Upper lobe of left lung (tissue), 6 donors: ENCODE measurements around the gene PLK3. TPM values are rescaled to one million over a fixed set of nuclear protein-coding genes. Genes with fewer than 3 reads are reported as not detected.
"Not testable (repeated sequence)": the region's sequence is repeated elsewhere in the genome, so short reads cannot be mapped to it uniquely, and the experiment has no call there.

Experiments
- ATAC-seq, 2 donors: fragments of 200-7000 bp; cut with Tn5 transposase; one replicate each; pipeline ENCODE4 v1.9.1; 2022; ENCODE audit warnings: mild to moderate bottlenecking in 2 of 2, moderate library complexity in 2 of 2; ENCODE audit not compliant: low FRiP score in 2 of 2
- DNase-seq, 2 donors: peaks; one replicate each; pipeline ENCODE4 v3.0.0-alpha.2; 2019 to 2020
- H3K27ac ChIP-seq, 4 donors: fragments of 200-600 bp; sonication (generic); one replicate each; pipeline ENCODE4 v1.5.1; 2016 to 2019
- H3K27me3 ChIP-seq, 4 donors: fragments of 200-600 bp; sonication (generic); one replicate each; pipeline ENCODE4 v1.5.1; 2017 to 2019
- H3K36me3 ChIP-seq, 4 donors: fragments of 200-600 bp; sonication (generic); one replicate each; pipeline ENCODE4 v1.5.1; 2016 to 2019
- H3K4me1 ChIP-seq, 4 donors: fragments of 200-600 bp; sonication (generic); one replicate each; pipeline ENCODE4 v1.5.1; 2018 to 2019
- H3K4me3 ChIP-seq, 4 donors: fragments of 200-600 bp; sonication (generic); one replicate each; pipeline ENCODE4 v1.5.1; 2017 to 2019; ENCODE audit warnings: mild to moderate bottlenecking in 2 of 4, moderate library complexity in 1 of 4
- H3K9me3 ChIP-seq, 4 donors: fragments of 200-600 bp; sonication (generic); one replicate each; pipeline ENCODE4 v1.5.1; 2018 to 2019
- EP300 ChIP-seq, 4 donors: sonication (generic); formaldehyde crosslinking; IDR thresholded peaks; one replicate each; pipeline ENCODE4 v1.5.1; 2017; ENCODE audit warnings: antibody characterized with exemption in 4 of 4, control low read depth in 2 of 4
- POLR2A ChIP-seq, 4 donors: fragments of 450-650 bp; IDR thresholded peaks; one replicate each; pipeline ENCODE4 v1.5.1; 2016 to 2017; ENCODE audit warnings: antibody characterized with exemption in 4 of 4, mild to moderate bottlenecking in 2 of 4
- POLR2AphosphoS5 ChIP-seq, 2 donors: sonication (generic); formaldehyde crosslinking; IDR thresholded peaks; one replicate each; pipeline ENCODE4 v1.5.1; 2017; ENCODE audit warnings: antibody characterized with exemption in 2 of 2
- WGBS, 2 donors: methylation state at CpG; one replicate each; pipeline ENCODE4 v1.1.5; 2017 to 2018; 5-methylcytosine and 5-hydroxymethylcytosine counted together
- total RNA-seq, 6 donors: library from RNA; depleted of rRNA in 4 of 6; stranded (reverse); fragments of >200 nt in 4 of 6; gene quantifications; one replicate each; pipeline versions ENCODE4 v1.1.0 to v1.2.1, GENCODE V29; 2016 to 2021
- TF ChIP-seq, protein P1 (sequence below), 6 experiments: fragments of 450-650 bp in 4 of 6; fragments of 200-600 bp in 2 of 6; sonication (generic) in 2 of 6; IDR thresholded peaks; one replicate each; pipeline ENCODE4 v1.5.1; 2016 to 2019; ENCODE audit warnings: antibody characterized with exemption in 6 of 6
- donor health status: DM: no; HTN: no; CAD: no; lungs with moderate emphysema.
- donor health status: DM: no; HTN: yes; CAD: no; lungs with severe emphysema.

PLK3 gene
- total RNA-seq, 6 donors from 2014 or later, result 24.9 to 72.4 (median 49.6) TPM

DNA sequence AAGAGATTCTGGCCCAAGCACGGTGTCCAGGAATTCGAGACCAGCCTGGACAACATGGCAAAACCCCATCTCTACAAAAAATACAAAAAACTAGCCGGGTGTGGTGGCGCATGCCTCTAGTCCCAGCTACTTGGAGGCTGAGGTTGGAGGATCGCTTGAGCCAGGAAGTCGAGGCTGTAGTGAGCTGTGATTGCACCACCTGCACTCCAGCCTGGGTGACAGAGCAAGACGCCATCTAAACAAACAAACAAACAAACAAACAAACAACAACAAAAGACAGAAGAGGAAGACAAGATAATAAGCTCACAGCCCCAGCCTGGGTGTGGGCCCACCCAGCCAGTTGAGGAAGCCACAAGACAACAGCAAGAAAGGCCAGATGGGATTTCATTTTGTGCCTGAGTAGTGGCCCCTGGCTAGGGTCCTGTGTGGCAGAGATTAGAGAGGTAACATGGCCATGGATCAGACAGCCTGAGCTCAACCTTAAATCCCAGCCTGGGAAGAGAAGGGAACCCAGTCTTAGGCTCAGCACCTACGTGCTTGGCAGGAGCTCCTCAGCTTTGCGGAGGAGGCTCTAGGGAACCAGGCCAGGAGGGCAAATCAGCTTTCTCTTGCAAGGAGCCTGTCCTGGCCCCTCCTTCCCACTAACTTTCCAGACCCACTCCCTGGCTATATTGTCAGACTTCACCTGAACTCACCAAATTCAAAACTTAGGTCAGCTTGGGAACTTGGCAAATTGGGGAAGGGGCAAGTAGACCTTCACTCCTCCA lies 7.3 kb upstream of the PLK3 start:
- H3K27ac ChIP-seq, result peak overlapping the region in 3 of 4 donors; percentile 17 to 67 (median 53)
- no peaks in the 10 kb centered on the region for H3K36me3 ChIP-seq
- H3K9me3 ChIP-seq, result no peaks in the 10 kb centered on the region
- TF ChIP-seq, protein P1, sequence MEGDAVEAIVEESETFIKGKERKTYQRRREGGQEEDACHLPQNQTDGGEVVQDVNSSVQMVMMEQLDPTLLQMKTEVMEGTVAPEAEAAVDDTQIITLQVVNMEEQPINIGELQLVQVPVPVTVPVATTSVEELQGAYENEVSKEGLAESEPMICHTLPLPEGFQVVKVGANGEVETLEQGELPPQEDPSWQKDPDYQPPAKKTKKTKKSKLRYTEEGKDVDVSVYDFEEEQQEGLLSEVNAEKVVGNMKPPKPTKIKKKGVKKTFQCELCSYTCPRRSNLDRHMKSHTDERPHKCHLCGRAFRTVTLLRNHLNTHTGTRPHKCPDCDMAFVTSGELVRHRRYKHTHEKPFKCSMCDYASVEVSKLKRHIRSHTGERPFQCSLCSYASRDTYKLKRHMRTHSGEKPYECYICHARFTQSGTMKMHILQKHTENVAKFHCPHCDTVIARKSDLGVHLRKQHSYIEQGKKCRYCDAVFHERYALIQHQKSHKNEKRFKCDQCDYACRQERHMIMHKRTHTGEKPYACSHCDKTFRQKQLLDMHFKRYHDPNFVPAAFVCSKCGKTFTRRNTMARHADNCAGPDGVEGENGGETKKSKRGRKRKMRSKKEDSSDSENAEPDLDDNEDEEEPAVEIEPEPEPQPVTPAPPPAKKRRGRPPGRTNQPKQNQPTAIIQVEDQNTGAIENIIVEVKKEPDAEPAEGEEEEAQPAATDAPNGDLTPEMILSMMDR (IDR thresholded peaks at IDR 0.05), result no peak
- TF ChIP-seq POLR2A (IDR thresholded peaks at IDR 0.05), result no peak
- no peak for TF ChIP-seq POLR2AphosphoS5 (IDR thresholded peaks at IDR 0.05)
- no peak for TF ChIP-seq EP300 (IDR thresholded peaks at IDR 0.05)
- no peaks in the 10 kb centered on the region for H3K27me3 ChIP-seq
- no peaks in the 10 kb centered on the region for H3K4me1 ChIP-seq
- WGBS, 2 donors, result 84 to 85% methylated on average over 9 of the region's 9 CpGs
- DNase-seq (peak in 1 of 2 donors; percentile 21), ATAC-seq (peak in 1 of 2 donors; percentile 11)
- no peak overlapping the region for H3K4me3 ChIP-seq

DNA sequence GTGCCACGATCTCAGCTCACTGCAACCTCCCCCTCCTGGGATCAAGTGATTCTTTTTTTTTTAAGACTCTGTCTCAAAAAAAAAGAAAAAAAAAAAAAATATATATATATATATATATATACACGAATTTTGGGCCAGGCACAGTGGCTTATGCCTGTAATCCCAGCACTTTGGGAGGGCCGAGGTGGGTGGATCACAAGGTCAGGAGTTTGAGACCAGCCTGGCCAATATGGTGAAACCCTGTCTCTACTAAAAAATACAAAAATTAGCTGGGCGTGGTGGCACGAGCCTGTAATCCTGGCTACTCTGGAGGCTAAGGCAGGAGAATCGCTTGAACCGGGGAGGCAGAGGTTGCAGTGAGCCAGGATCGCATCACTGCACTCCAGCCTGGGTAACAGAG lies 2.3 kb upstream of the PLK3 start:
- H3K36me3 ChIP-seq, DNase-seq, H3K9me3 ChIP-seq, H3K27me3 ChIP-seq, ATAC-seq, H3K4me3 ChIP-seq: not testable (repeated sequence)
- peak overlapping the region in 1 of 4 donors; percentile 36 for H3K27ac ChIP-seq
- peaks cover 18 to 31% (median 19%) of the 10 kb centered on the region in 4 donors for H3K4me1 ChIP-seq
- WGBS, 2 donors, result 87 to 89% methylated on average over 8 of the region's 8 CpGs

- ATAC-seq (no peak), DNase-seq (no peak)
- no peaks in the 10 kb centered on the region for H3K27me3 ChIP-seq
- 86 to 89% methylated on average over 10 of the region's 10 CpGs for WGBS, 2 donors
- H3K4me3 ChIP-seq, result no peak overlapping the region
- no peak for TF ChIP-seq EP300 (IDR thresholded peaks at IDR 0.05)
- no peak for TF ChIP-seq POLR2AphosphoS5 (IDR thresholded peaks at IDR 0.05)
- TF ChIP-seq, protein P1 (IDR thresholded peaks at IDR 0.05), result no peak
- no peak for TF ChIP-seq POLR2A (IDR thresholded peaks at IDR 0.05)
- H3K9me3 ChIP-seq, result no peaks in the 10 kb centered on the region
- peaks cover 7 to 16% (median 12%) of the 10 kb centered on the region in 4 donors for H3K36me3 ChIP-seq
- H3K4me1 ChIP-seq, result peaks cover 27 to 39% (median 28%) of the 10 kb centered on the region in 4 donors
- peak overlapping the region; percentile 91 to 99 (median 94) for H3K27ac ChIP-seq
Measured at GRCh38 chr1:44798481-44799365, 1.5 kb upstream of the PLK3 start.

- H3K9me3 ChIP-seq, result no peaks in the 10 kb centered on the region
- DNase-seq (no peak), ATAC-seq (no peak)
- no peaks in the 10 kb centered on the region for H3K27me3 ChIP-seq
- peaks cover 37 to 64% (median 54%) of the 10 kb centered on the region in 4 donors for H3K4me1 ChIP-seq
- peaks cover 17 to 45% (median 41%) of the 10 kb centered on the region in 4 donors for H3K36me3 ChIP-seq
- H3K27ac ChIP-seq, result peak overlapping the region; percentile 59 to 99 (median 86)
- H3K4me3 ChIP-seq, result peak overlapping the region; percentile 50 to 97 (median 92)
- TF ChIP-seq EP300 (IDR thresholded peaks at IDR 0.05) (no peak), POLR2AphosphoS5 (IDR thresholded peaks at IDR 0.05) (no peak), POLR2A (IDR thresholded peaks at IDR 0.05) (no peak)
- TF ChIP-seq, protein P1 (IDR thresholded peaks at IDR 0.05), result no peak
- WGBS, 2 donors, result 41 to 49% methylated on average over 12 to 13 of the region's 13 CpGs
Measured at GRCh38 chr1:44801491-44802305, 1.5 kb downstream of the PLK3 start.
